ENCODE results near the gene PLCH1.

The PLCH1 gene

GRCh38 chr3:155604967-155605366 lies 139.9 kb downstream of the PLCH1 start:
- TF ChIP-seq, protein P1, sequence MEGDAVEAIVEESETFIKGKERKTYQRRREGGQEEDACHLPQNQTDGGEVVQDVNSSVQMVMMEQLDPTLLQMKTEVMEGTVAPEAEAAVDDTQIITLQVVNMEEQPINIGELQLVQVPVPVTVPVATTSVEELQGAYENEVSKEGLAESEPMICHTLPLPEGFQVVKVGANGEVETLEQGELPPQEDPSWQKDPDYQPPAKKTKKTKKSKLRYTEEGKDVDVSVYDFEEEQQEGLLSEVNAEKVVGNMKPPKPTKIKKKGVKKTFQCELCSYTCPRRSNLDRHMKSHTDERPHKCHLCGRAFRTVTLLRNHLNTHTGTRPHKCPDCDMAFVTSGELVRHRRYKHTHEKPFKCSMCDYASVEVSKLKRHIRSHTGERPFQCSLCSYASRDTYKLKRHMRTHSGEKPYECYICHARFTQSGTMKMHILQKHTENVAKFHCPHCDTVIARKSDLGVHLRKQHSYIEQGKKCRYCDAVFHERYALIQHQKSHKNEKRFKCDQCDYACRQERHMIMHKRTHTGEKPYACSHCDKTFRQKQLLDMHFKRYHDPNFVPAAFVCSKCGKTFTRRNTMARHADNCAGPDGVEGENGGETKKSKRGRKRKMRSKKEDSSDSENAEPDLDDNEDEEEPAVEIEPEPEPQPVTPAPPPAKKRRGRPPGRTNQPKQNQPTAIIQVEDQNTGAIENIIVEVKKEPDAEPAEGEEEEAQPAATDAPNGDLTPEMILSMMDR (IDR thresholded peaks at IDR 0.05; ENCODE audit: insufficient read depth, low read length), result no peak
- TF ChIP-seq REST (IDR thresholded peaks at IDR 0.05; ENCODE audit: insufficient replicate concordance, low read depth), result no peak
- TF ChIP-seq POLR2AphosphoS5 (IDR thresholded peaks at IDR 0.05; ENCODE audit: low read depth), result no peak
- no peak for TF ChIP-seq GABPA (IDR thresholded peaks at IDR 0.05; ENCODE audit: low read depth)
- TF ChIP-seq SPI1 (IDR thresholded peaks at IDR 0.05; ENCODE audit: borderline replicate concordance, low read depth), result no peak
- Histone ChIP-seq H3K27ac (replicated peaks) (no peak overlapping the region), H3K4me3 (replicated peaks; ENCODE audit: insufficient read depth, low read length) (no peak overlapping the region), H3K27me3 (ENCODE audit: insufficient read depth, poor library complexity, severe bottlenecking) (no peaks in the 10 kb centered on the region)
- DNase-seq (ENCODE audit: low read depth in 1 of 2, low spot score in 1 of 2), result no peak

GRCh38 chr3:155604126-155604525 lies 140.7 kb downstream of the PLCH1 start:
- H3K27me3 ChIP-seq (ENCODE audit: insufficient read depth, poor library complexity, severe bottlenecking), result no peaks in the 10 kb centered on the region
- TF ChIP-seq REST (IDR thresholded peaks at IDR 0.05; ENCODE audit: insufficient replicate concordance, low read depth) (no peak), POLR2AphosphoS5 (IDR thresholded peaks at IDR 0.05; ENCODE audit: low read depth) (no peak)
- TF ChIP-seq, protein P1 (IDR thresholded peaks at IDR 0.05; ENCODE audit: insufficient read depth, low read length), result no peak
- no peak for DNase-seq (ENCODE audit: low read depth in 1 of 2, low spot score in 1 of 2)
- H3K27ac ChIP-seq (replicated peaks), result no peak overlapping the region
- H3K4me3 ChIP-seq (replicated peaks; ENCODE audit: insufficient read depth, low read length), result no peak overlapping the region

GRCh38 chr3:155603302-155603701 lies 141.6 kb downstream of the PLCH1 start:
- Histone ChIP-seq H3K4me3 (replicated peaks; ENCODE audit: insufficient read depth, low read length) (no peak overlapping the region), H3K27ac (replicated peaks) (no peak overlapping the region), H3K27me3 (ENCODE audit: insufficient read depth, poor library complexity, severe bottlenecking) (no peaks in the 10 kb centered on the region)
- TF ChIP-seq GABPA (IDR thresholded peaks at IDR 0.05; ENCODE audit: low read depth), result no peak
- TF ChIP-seq POLR2AphosphoS5 (IDR thresholded peaks at IDR 0.05; ENCODE audit: low read depth), result no peak
- TF ChIP-seq SPI1 (IDR thresholded peaks at IDR 0.05; ENCODE audit: borderline replicate concordance, low read depth), result no peak
- TF ChIP-seq, protein P1 (IDR thresholded peaks at IDR 0.05; ENCODE audit: insufficient read depth, low read length), result no peak
- TF ChIP-seq REST (IDR thresholded peaks at IDR 0.05; ENCODE audit: insufficient replicate concordance, low read depth), result no peak
- DNase-seq (ENCODE audit: low read depth in 1 of 2, low spot score in 1 of 2), result no peak

Data from HL-60 (cell line).